ENCODE measurements around the gene ARL15. TPM values are rescaled to one million over a fixed set of nuclear protein-coding genes. Genes with fewer than 3 reads are reported as not detected.

The ARL15 gene
- total and polyA plus RNA-seq, 4 donors: 5.0 to 24.8 (median 13.3) TPM

GRCh38 chr5:53895091-53895683 lies 415.2 kb downstream of the ARL15 start:
- H3K27me3 ChIP-seq (ENCODE audit: control insufficient read depth in 4 of 4, insufficient read depth in 4 of 4, low read length in 3 of 4): no peaks in the 10 kb centered on the region
- H3K27ac ChIP-seq (ENCODE audit: low read depth in 1 of 2, low read length in 2 of 2): no peak overlapping the region
- WGBS: 67% methylated on average over 3 of the region's 3 CpGs
- DNase-seq (ENCODE audit: low spot score): no peak
- TF ChIP-seq NR2F2 (IDR thresholded peaks at IDR 0.05) (no peak), TAF1 (conservative IDR thresholded peaks at IDR 0.05) (no peak), RXRA (IDR thresholded peaks at IDR 0.05) (no peak), SP1 (IDR thresholded peaks at IDR 0.05) (no peak), ATF3 (IDR thresholded peaks at IDR 0.05) (no peak), FOXA2 (IDR thresholded peaks at IDR 0.05) (no peak), FOXA1 (IDR thresholded peaks at IDR 0.05) (no peak), JUND (IDR thresholded peaks at IDR 0.05) (no peak), EGR1 (IDR thresholded peaks at IDR 0.05; ENCODE audit: low read depth in 2 of 2) (no peak), HNF4A (conservative IDR thresholded peaks at IDR 0.05) (no peak), HNF4G (IDR thresholded peaks at IDR 0.05) (no peak), ZBTB33 (IDR thresholded peaks at IDR 0.05) (no peak)
- no peak overlapping the region for H3K4me3 ChIP-seq (ENCODE audit: low read depth in 1 of 3, low read length in 3 of 3)
- H3K4me1 ChIP-seq (ENCODE audit: control insufficient read depth in 4 of 4, insufficient read depth in 4 of 4, low read length in 3 of 4): no peaks in the 10 kb centered on the region
- H3K36me3 ChIP-seq (ENCODE audit: control insufficient read depth in 4 of 4, insufficient read depth in 3 of 4, low read depth in 1 of 4, low read length in 3 of 4): no peaks in the 10 kb centered on the region
- H3K9me3 ChIP-seq (ENCODE audit: control insufficient read depth in 4 of 4, low read length in 3 of 4): no peaks in the 10 kb centered on the region
- H3K9ac ChIP-seq (ENCODE audit: low read depth in 1 of 2, low read length in 2 of 2): no peak overlapping the region

GRCh38 chr5:53893626-53894025 lies 416.7 kb downstream of the ARL15 start:
- H3K27ac ChIP-seq (ENCODE audit: low read depth in 1 of 2, low read length in 2 of 2): no peak overlapping the region
- no peaks in the 10 kb centered on the region for H3K27me3 ChIP-seq (ENCODE audit: control insufficient read depth in 4 of 4, insufficient read depth in 4 of 4, low read length in 3 of 4)
- no peak for TF ChIP-seq HNF4A (conservative IDR thresholded peaks at IDR 0.05)
- TF ChIP-seq FOXA1 (IDR thresholded peaks at IDR 0.05): no peak
- TF ChIP-seq MAX (IDR thresholded peaks at IDR 0.05): no peak
- TF ChIP-seq YY1 (IDR thresholded peaks at IDR 0.05): no peak
- TF ChIP-seq GABPA (IDR thresholded peaks at IDR 0.05 in 1 of 2, conservative IDR thresholded peaks at IDR 0.05 in 1 of 2): no peak
- TF ChIP-seq ZBTB33 (IDR thresholded peaks at IDR 0.05): no peak
- TF ChIP-seq REST (IDR thresholded peaks at IDR 0.05): no peak
- no peak for TF ChIP-seq TAF1 (conservative IDR thresholded peaks at IDR 0.05)
- TF ChIP-seq ATF3 (IDR thresholded peaks at IDR 0.05): no peak
- no peak for TF ChIP-seq NR2F2 (IDR thresholded peaks at IDR 0.05)
- no peak for TF ChIP-seq FOXA2 (IDR thresholded peaks at IDR 0.05)
- TF ChIP-seq EGR1 (IDR thresholded peaks at IDR 0.05; ENCODE audit: low read depth in 2 of 2): no peak
- TF ChIP-seq RAD21 (IDR thresholded peaks at IDR 0.05): no peak
- no peak for TF ChIP-seq RXRA (IDR thresholded peaks at IDR 0.05)
- TF ChIP-seq HNF4G (IDR thresholded peaks at IDR 0.05): no peak
- TF ChIP-seq CTCF (IDR thresholded peaks at IDR 0.05; ENCODE audit: low read depth, low read length, missing input control): no peak
- no peak for TF ChIP-seq JUND (IDR thresholded peaks at IDR 0.05)
- no peak for TF ChIP-seq SP1 (IDR thresholded peaks at IDR 0.05)
- H3K4me1 ChIP-seq (ENCODE audit: control insufficient read depth in 4 of 4, insufficient read depth in 4 of 4, low read length in 3 of 4): no peaks in the 10 kb centered on the region
- no peaks in the 10 kb centered on the region for H3K36me3 ChIP-seq (ENCODE audit: control insufficient read depth in 4 of 4, insufficient read depth in 3 of 4, low read depth in 1 of 4, low read length in 3 of 4)
- DNase-seq (ENCODE audit: low spot score): no peak
- H3K9me3 ChIP-seq (ENCODE audit: control insufficient read depth in 4 of 4, low read length in 3 of 4): no peaks in the 10 kb centered on the region
- WGBS: 96% methylated on average over 1 of the region's 1 CpG
- H3K9ac ChIP-seq (ENCODE audit: low read depth in 1 of 2, low read length in 2 of 2): no peak overlapping the region
- no peak overlapping the region for H3K4me3 ChIP-seq (ENCODE audit: low read depth in 1 of 3, low read length in 3 of 3)

Measured in liver (tissue), 9 donors.